Spinal cord (tissue), 10 donors: ENCODE data around the gene SCN9A. TPM values are rescaled to one million over a fixed set of nuclear protein-coding genes. Genes with fewer than 3 reads are reported as not detected.

Source experiments
- DNase-seq, 6 donors: peaks; one replicate each; pipeline versions ENCODE4 v3.0.0 to v3.0.0-alpha.2; 2013 to 2015; ENCODE audit warnings: low spot score in 6 of 6, low read depth in 4 of 6
- H3K27ac ChIP-seq: one replicate; pipeline ENCODE4 v1.5.1; 2013; ENCODE audit warnings: low read depth, low read length, control low read depth
- H3K27me3 ChIP-seq: one replicate; pipeline ENCODE4 v1.6.1; 2013; ENCODE audit warnings: low read length; ENCODE audit not compliant: control insufficient read depth, insufficient read depth
- H3K36me3 ChIP-seq: one replicate; pipeline ENCODE4 v1.6.1; 2013; ENCODE audit warnings: low read length; ENCODE audit not compliant: control insufficient read depth, insufficient read depth
- H3K4me1 ChIP-seq: one replicate; pipeline ENCODE4 v1.6.1; 2013; ENCODE audit warnings: low read length; ENCODE audit not compliant: control insufficient read depth, insufficient read depth
- H3K4me3 ChIP-seq: one replicate; pipeline ENCODE4 v1.5.1; 2013; ENCODE audit warnings: low read depth, low read length, control low read depth
- H3K9me3 ChIP-seq: one replicate; pipeline ENCODE4 v1.6.1; 2013; ENCODE audit warnings: low read length; ENCODE audit not compliant: control insufficient read depth, insufficient read depth
- WGBS: methylation state at CpG from one replicate; pipeline ENCODE4 v1.1.5; 2013; ENCODE audit warnings: missing lambda C conversion rate; ENCODE audit not compliant: insufficient coverage; 5-methylcytosine and 5-hydroxymethylcytosine counted together
- polyA plus RNA-seq, 2 donors: library from polyadenylated mRNA; unstranded; fragments of 120-200 nt; gene quantifications; one replicate each; pipeline ENCODE4 v1.2.1, GENCODE V29; 2013; ENCODE audit not compliant: insufficient read length in 2 of 2
- total RNA-seq, 2 donors: library from RNA; depleted of rRNA in 1 of 2; stranded (reverse); fragments of 120-200 nt in 1 of 2; fragments of >200 nt in 1 of 2; gene quantifications; one replicate each; pipeline versions ENCODE4 v1.2.3 to v1.2.4, GENCODE V29; 2013 to 2014
- donor health status: healthy.

SCN9A gene
- total and polyA plus RNA-seq, 4 donors: 17.6 to 94.9 (median 18.2) TPM

GRCh38 chr2:166154685-166155338, 220.9 kb downstream of the SCN9A start:
- DNase-seq: no peak

GRCh38 chr2:166152064-166152463, 223.7 kb downstream of the SCN9A start:
- DNase-seq: no peak
- Histone ChIP-seq H3K4me1 (no peaks in the 10 kb centered on the region), H3K36me3 (no peaks in the 10 kb centered on the region), H3K9me3 (no peaks in the 10 kb centered on the region), H3K4me3 (no peak overlapping the region), H3K27me3 (no peaks in the 10 kb centered on the region), H3K27ac (no peak overlapping the region)

More at GRCh38 chr2:166154685-166155338, 220.9 kb downstream of the SCN9A start:
- H3K4me1 ChIP-seq: no peaks in the 10 kb centered on the region
- H3K27ac ChIP-seq: no peak overlapping the region
- no peak overlapping the region for H3K4me3 ChIP-seq
- 29% methylated on average over 1 of the region's 3 CpGs for WGBS
- H3K36me3 ChIP-seq: no peaks in the 10 kb centered on the region
- H3K27me3 ChIP-seq: no peaks in the 10 kb centered on the region
- no peaks in the 10 kb centered on the region for H3K9me3 ChIP-seq

DNA sequence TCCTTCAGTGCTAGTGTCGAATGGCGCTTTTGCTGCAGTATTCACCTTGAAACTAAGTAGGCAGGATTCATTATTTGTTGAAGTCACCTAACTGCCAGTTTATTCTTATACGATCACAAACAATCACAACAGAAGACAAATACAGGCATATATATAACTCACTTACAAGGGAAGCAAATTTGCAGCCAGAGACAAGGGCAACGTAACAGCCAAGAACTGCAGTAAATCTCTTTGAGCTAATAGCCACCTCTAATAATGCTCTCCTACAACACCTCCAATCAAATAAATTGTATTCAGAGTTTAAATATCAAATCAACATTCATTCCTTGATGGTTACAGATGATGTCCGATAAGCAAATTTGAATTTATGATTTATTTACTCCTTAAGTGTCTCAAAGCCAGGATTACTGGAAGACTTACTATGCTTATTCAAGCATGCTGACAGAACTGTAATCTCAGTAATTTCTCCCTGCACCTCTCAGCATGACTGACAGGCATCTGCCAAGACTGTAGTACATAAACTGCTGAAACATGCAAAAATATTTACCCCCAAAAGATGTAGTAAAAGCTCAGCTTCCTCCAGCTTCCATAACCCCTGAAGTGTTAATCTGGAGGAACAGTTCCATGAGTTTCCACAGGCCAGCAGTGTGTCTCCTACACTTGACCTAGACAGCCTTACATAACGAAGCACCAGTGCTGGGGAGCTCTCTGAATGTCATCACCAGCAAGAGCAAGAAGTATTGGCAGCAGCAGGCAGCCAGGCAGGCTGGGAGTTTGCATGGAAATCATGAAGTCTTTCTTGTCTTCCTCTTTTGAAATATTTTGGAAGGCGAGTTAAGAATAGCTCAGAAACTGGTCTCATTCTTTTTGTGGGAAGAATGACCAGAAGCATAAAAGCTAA, 227.0 kb downstream of the SCN9A start:
- DNase-seq: peak in 2 of 6 donors; percentile 21 to 71
- no peaks in the 10 kb centered on the region for H3K9me3 ChIP-seq
- H3K27me3 ChIP-seq: no peaks in the 10 kb centered on the region
- 45% methylated on average over 3 of the region's 7 CpGs for WGBS
- H3K27ac ChIP-seq: no peak overlapping the region
- H3K36me3 ChIP-seq: no peaks in the 10 kb centered on the region
- no peaks in the 10 kb centered on the region for H3K4me1 ChIP-seq
- H3K4me3 ChIP-seq: no peak overlapping the region

GRCh38 chr2:166147883-166148282, 227.9 kb downstream of the SCN9A start:
- no peaks in the 10 kb centered on the region for H3K36me3 ChIP-seq
- no peak overlapping the region for H3K27ac ChIP-seq
- H3K9me3 ChIP-seq: no peaks in the 10 kb centered on the region
- H3K4me1 ChIP-seq: no peaks in the 10 kb centered on the region
- no peak overlapping the region for H3K4me3 ChIP-seq
- WGBS: 83% methylated on average over 1 of the region's 2 CpGs
- H3K27me3 ChIP-seq: no peaks in the 10 kb centered on the region
- DNase-seq: no peak

Other genes starting within 250 kb of the SCN9A start
- gene SCN1A, start 247.9 kb downstream of the SCN9A start, total RNA-seq: 100 to 1,000 TPM in 1 of 2 donors, 10 to 100 TPM in 1; 34.9 to 119 TPM
- 10 to 100 TPM; 51.8 to 68.4 TPM for gene SCN1A, start 247.9 kb downstream of the SCN9A start, polyA plus RNA-seq
- 100 to 1,000 TPM in 1 of 2 donors, 10 to 100 TPM in 1; 24.0 to 125 TPM for gene SCN7A, start 118.3 kb upstream of the SCN9A start, total RNA-seq
- gene SCN7A, start 118.3 kb upstream of the SCN9A start, polyA plus RNA-seq: 10 to 100 TPM in 1 of 2 donors, 1 to 10 TPM in 1; 7.8 to 12.1 TPM